A549 (cell line): ENCODE measurements around the gene BLTP2. TPM values are rescaled to one million over a fixed set of nuclear protein-coding genes. Genes with fewer than 3 reads are reported as not detected.

Experiments
- ATAC-seq, 2 experiments: fragments of 200-7000 bp in 1 of 2; fragments of >200 bp in 1 of 2; cut with Nextera tagmentation in 1 of 2; cut with Tn5 transposase in 1 of 2; 3 replicates each; pipeline versions ENCODE4 v1.8.0 to v1.9.1; 2018 to 2020; ENCODE audit warnings: mild to moderate bottlenecking in 1 of 2, moderate library complexity in 1 of 2
- CTCF ChIA-PET: fragments of 300-600 bp; sonication (Branson Sonifier 250); formaldehyde crosslinking; extraction: SDS; loops from one replicate; lab custom pipeline; 2021; ENCODE audit warnings: antibody characterized with exemption, inconsistent platforms; lab: Yijun Ruan, JAX
- POLR2A ChIA-PET: fragments of 350-600 bp; formaldehyde crosslinking; extraction: SDS; loops from one replicate; lab custom pipeline; 2021; ENCODE audit warnings: antibody characterized with exemption, inconsistent platforms; lab: Yijun Ruan, JAX
- DNase-seq, 2 experiments: peaks; one replicate each; pipeline versions ENCODE4 v3.0.0 to v3.0.0-alpha.2; 2011 to 2016; ENCODE audit warnings: low read depth in 1 of 2, low spot score in 1 of 2
- FAIRE-seq: peaks from 2 replicates; lab custom pipeline; 2011; peaks lifted over from hg19 to GRCh38; lab: Jason Lieb, UNC
- H3K27ac ChIP-seq, 2 experiments: fragments of >200 bp; sonication (Bioruptor Twin); formaldehyde crosslinking; 3 replicates each; pipeline ENCODE4 v1.5.1; 2016 to 2017
- H3K4me1 ChIP-seq: fragments of >200 bp; sonication (Bioruptor Twin); formaldehyde crosslinking; 3 replicates; pipeline ENCODE4 v1.6.1; 2016
- H3K4me2 ChIP-seq: fragments of >200 bp; sonication (Bioruptor Twin); formaldehyde crosslinking; 3 replicates; pipeline ENCODE4 v1.6.1; 2016
- H3K4me3 ChIP-seq: fragments of >200 bp; sonication (Bioruptor Twin); formaldehyde crosslinking; 3 replicates; pipeline ENCODE4 v1.5.1; 2016
- H3K9me3 ChIP-seq: fragments of >200 bp; sonication (Bioruptor Twin); formaldehyde crosslinking; 3 replicates; pipeline ENCODE4 v1.6.1; 2016
- BCL3 ChIP-seq: fragments of >200 bp; sonication (Bioruptor Twin); formaldehyde crosslinking; IDR thresholded peaks from 3 replicates; pipeline ENCODE4 v1.6.1; 2016
- CTCF ChIP-seq: fragments of >200 bp; sonication (Bioruptor Twin); formaldehyde crosslinking; IDR thresholded peaks from 3 replicates; pipeline ENCODE4 v1.5.1; 2016
- EHMT2 ChIP-seq: fragments of 200-600 bp; sonication (generic); IDR thresholded peaks from 2 replicates; pipeline ENCODE4 v1.6.1; 2016; ENCODE audit warnings: antibody characterized with exemption, low read depth, mild to moderate bottlenecking, moderate library complexity
- EP300 ChIP-seq, 2 experiments: fragments of >200 bp; sonication (Bioruptor Twin); formaldehyde crosslinking; IDR thresholded peaks; 2 replicates in 1 of 2; 3 replicates in 1 of 2; pipeline ENCODE4 v1.6.1; 2016 to 2017
- FOSB ChIP-seq: fragments of 250-450 bp; sonication (Bioruptor Pico); IDR thresholded peaks from 2 replicates; pipeline ENCODE4 v1.5.0; 2020; ENCODE audit warnings: mild to moderate bottlenecking, moderate library complexity
- FOSL2 ChIP-seq, 2 experiments: fragments of 450-650 bp in 1 of 2; fragments of >200 bp in 1 of 2; sonication (Bioruptor Twin) in 1 of 2; formaldehyde crosslinking; IDR thresholded peaks; 2 replicates each; pipeline versions ENCODE4 v1.5.0 to v1.6.1; 2016 to 2020; ENCODE audit warnings: mild to moderate bottlenecking in 1 of 2, moderate library complexity in 1 of 2
- HDAC2 ChIP-seq: fragments of 200-600 bp; sonication (generic); IDR thresholded peaks from 2 replicates; pipeline ENCODE4 v1.6.1; 2016
- HES2 ChIP-seq: fragments of >200 bp; sonication (Bioruptor Twin); formaldehyde crosslinking; IDR thresholded peaks from 2 replicates; pipeline ENCODE4 v1.6.1; 2016
- HEYL ChIP-seq: fragments of 250-450 bp; sonication (Bioruptor Pico); IDR thresholded peaks from 2 replicates; pipeline ENCODE4 v1.8.0; 2021; ENCODE audit warnings: mild to moderate bottlenecking, moderate library complexity
- HOXB13 ChIP-seq: fragments of 250-450 bp; sonication (Bioruptor Pico); IDR thresholded peaks from 2 replicates; pipeline ENCODE4 v1.5.0; 2020; ENCODE audit warnings: low read depth, mild to moderate bottlenecking, moderate library complexity
- HOXB5 ChIP-seq: fragments of 250-450 bp; sonication (Bioruptor Pico); IDR thresholded peaks from 2 replicates; pipeline ENCODE4 v1.5.0; 2020; ENCODE audit warnings: mild to moderate bottlenecking, moderate library complexity
- KDM1A ChIP-seq: fragments of 200-600 bp; sonication (generic); IDR thresholded peaks from 2 replicates; pipeline ENCODE4 v1.6.1; 2016; ENCODE audit warnings: low read depth, mild to moderate bottlenecking
- MAFK ChIP-seq: fragments of 450-650 bp; IDR thresholded peaks from 2 replicates; pipeline ENCODE4 v1.6.1; 2014; ENCODE audit not compliant: partially characterized antibody
- MAX ChIP-seq: IDR thresholded peaks from 2 replicates; pipeline ENCODE4 v1.6.1; 2012
- MAZ ChIP-seq: fragments of 150-350 bp; IDR thresholded peaks from 2 replicates; pipeline ENCODE4 v1.6.1; 2014; ENCODE audit warnings: antibody characterized with exemption, low read depth, low read length, borderline replicate concordance
- POLR2A ChIP-seq: IDR thresholded peaks from 2 replicates; pipeline ENCODE4 v1.6.1; 2012; ENCODE audit warnings: mild to moderate bottlenecking, low read length
- RAD21 ChIP-seq, 2 experiments: fragments of >200 bp in 1 of 2; sonication (Bioruptor Twin) in 1 of 2; formaldehyde crosslinking in 1 of 2; IDR thresholded peaks in 1 of 2; conservative IDR thresholded peaks in 1 of 2; 2 replicates in 1 of 2; 3 replicates in 1 of 2; pipeline ENCODE4 v1.6.1; 2012 to 2018; ENCODE audit warnings: inconsistent platforms in 1 of 2
- RARB ChIP-seq: fragments of 250-450 bp; sonication (Bioruptor Pico); IDR thresholded peaks from 2 replicates; pipeline ENCODE4 v1.8.0; 2021; ENCODE audit warnings: mild to moderate bottlenecking, moderate library complexity
- RCOR1 ChIP-seq: fragments of 150-350 bp; IDR thresholded peaks from 2 replicates; pipeline ENCODE4 v1.6.1; 2014; ENCODE audit warnings: antibody characterized with exemption, low read length, low read depth
- RFX5 ChIP-seq: fragments of 450-650 bp; IDR thresholded peaks from 2 replicates; pipeline ENCODE4 v1.7.1; 2014; ENCODE audit warnings: antibody characterized with exemption, mild to moderate bottlenecking, moderate library complexity
- SMC3 ChIP-seq: fragments of >200 bp; sonication (Bioruptor Twin); formaldehyde crosslinking; IDR thresholded peaks from 3 replicates; pipeline ENCODE4 v1.6.1; 2018; ENCODE audit warnings: inconsistent platforms
- ZNF302 ChIP-seq: fragments of 250-450 bp; sonication (Bioruptor Pico); IDR thresholded peaks from 2 replicates; pipeline ENCODE4 v1.9.0; 2021; ENCODE audit warnings: inconsistent platforms, mild to moderate bottlenecking, moderate library complexity
- WGBS: methylation state at CpG from one replicate; pipeline ENCODE4 v1.1.6; 2017; ENCODE audit errors: missing lambda C conversion rate; 5-methylcytosine and 5-hydroxymethylcytosine counted together
- polyA plus RNA-seq, 4 experiments: library from polyadenylated mRNA; depleted of rRNA in 3 of 4; stranded (reverse); fragments of >200 nt; fragmentation: RNase III in 1 of 4; extraction: RNeasy Plus Mini Kit Qiagen cat#74134 plus additional on column Dnase treatment in 1 of 4; gene quantifications; 2 replicates in 3 of 4; 3 replicates in 1 of 4; pipeline ENCODE4 v1.2.3, GENCODE V29; 2011 to 2017
- TF ChIP-seq, protein P1 (sequence below): fragments of 450-650 bp; IDR thresholded peaks from 2 replicates; pipeline ENCODE4 v1.6.1; 2014; ENCODE audit warnings: antibody characterized with exemption
- TF ChIP-seq, protein P2 (sequence below): fragments of 200-600 bp; sonication (generic); IDR thresholded peaks from 2 replicates; pipeline ENCODE4 v1.6.1; 2016; ENCODE audit warnings: antibody characterized with exemption, mild to moderate bottlenecking, moderate library complexity

Gene BLTP2
- polyA plus RNA-seq, 2 of the 4 experiments (the other 2 are of a cell fraction) = 81.1 to 150 TPM

GRCh38 chr17:28657756-28658155, 12.8 kb upstream of the BLTP2 start:
- TF ChIP-seq MAFK = no peak
- TF ChIP-seq, protein P1, sequence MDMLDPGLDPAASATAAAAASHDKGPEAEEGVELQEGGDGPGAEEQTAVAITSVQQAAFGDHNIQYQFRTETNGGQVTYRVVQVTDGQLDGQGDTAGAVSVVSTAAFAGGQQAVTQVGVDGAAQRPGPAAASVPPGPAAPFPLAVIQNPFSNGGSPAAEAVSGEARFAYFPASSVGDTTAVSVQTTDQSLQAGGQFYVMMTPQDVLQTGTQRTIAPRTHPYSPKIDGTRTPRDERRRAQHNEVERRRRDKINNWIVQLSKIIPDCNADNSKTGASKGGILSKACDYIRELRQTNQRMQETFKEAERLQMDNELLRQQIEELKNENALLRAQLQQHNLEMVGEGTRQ = no peak
- TF ChIP-seq HES2 = no peak
- TF ChIP-seq HOXB5 = no peak
- TF ChIP-seq MAX = no peak
- TF ChIP-seq HEYL (CRISPR knock-in tag) = no peak
- no peak for TF ChIP-seq RCOR1
- TF ChIP-seq BCL3 = no peak
- no peak for TF ChIP-seq KDM1A
- no peak for TF ChIP-seq RAD21 (conservative IDR thresholded peaks at IDR 0.05 in 1 of 2, IDR thresholded peaks at IDR 0.05 in 1 of 2)
- TF ChIP-seq HOXB13 (CRISPR knock-in tag) = no peak
- no peak for TF ChIP-seq SMC3
- TF ChIP-seq EHMT2 = no peak
- TF ChIP-seq, protein P2, sequence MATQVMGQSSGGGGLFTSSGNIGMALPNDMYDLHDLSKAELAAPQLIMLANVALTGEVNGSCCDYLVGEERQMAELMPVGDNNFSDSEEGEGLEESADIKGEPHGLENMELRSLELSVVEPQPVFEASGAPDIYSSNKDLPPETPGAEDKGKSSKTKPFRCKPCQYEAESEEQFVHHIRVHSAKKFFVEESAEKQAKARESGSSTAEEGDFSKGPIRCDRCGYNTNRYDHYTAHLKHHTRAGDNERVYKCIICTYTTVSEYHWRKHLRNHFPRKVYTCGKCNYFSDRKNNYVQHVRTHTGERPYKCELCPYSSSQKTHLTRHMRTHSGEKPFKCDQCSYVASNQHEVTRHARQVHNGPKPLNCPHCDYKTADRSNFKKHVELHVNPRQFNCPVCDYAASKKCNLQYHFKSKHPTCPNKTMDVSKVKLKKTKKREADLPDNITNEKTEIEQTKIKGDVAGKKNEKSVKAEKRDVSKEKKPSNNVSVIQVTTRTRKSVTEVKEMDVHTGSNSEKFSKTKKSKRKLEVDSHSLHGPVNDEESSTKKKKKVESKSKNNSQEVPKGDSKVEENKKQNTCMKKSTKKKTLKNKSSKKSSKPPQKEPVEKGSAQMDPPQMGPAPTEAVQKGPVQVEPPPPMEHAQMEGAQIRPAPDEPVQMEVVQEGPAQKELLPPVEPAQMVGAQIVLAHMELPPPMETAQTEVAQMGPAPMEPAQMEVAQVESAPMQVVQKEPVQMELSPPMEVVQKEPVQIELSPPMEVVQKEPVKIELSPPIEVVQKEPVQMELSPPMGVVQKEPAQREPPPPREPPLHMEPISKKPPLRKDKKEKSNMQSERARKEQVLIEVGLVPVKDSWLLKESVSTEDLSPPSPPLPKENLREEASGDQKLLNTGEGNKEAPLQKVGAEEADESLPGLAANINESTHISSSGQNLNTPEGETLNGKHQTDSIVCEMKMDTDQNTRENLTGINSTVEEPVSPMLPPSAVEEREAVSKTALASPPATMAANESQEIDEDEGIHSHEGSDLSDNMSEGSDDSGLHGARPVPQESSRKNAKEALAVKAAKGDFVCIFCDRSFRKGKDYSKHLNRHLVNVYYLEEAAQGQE = no peak
- no peak for TF ChIP-seq MAZ
- no peak for TF ChIP-seq RARB (CRISPR knock-in tag)
- WGBS = 64% methylated on average over 5 of the region's 5 CpGs
- Histone ChIP-seq H3K4me2 (no peak overlapping the region), H3K27ac (no peak overlapping the region), H3K4me1 (peaks cover 15% of the 10 kb centered on the region), H3K9me3 (no peaks in the 10 kb centered on the region), H3K4me3 (no peak overlapping the region)
- ChIA-PET CTCF (interaction anchor here (1.0 to 4.0 kb wide), 5 partner anchors 9 to 14 kb away, joined by 3 to 20 read pairs (median 4); partner anchors contain the start of gene BLTP2), POLR2A (interaction anchor here (0.9 to 2.4 kb wide), 2 partner anchors 13 to 62 kb away, joined by 3 to 6 read pairs; partner anchors contain the start of genes BLTP2 and RPL23A)
- DNase-seq (no peak), FAIRE-seq (no peak), ATAC-seq (no peak)

DNA sequence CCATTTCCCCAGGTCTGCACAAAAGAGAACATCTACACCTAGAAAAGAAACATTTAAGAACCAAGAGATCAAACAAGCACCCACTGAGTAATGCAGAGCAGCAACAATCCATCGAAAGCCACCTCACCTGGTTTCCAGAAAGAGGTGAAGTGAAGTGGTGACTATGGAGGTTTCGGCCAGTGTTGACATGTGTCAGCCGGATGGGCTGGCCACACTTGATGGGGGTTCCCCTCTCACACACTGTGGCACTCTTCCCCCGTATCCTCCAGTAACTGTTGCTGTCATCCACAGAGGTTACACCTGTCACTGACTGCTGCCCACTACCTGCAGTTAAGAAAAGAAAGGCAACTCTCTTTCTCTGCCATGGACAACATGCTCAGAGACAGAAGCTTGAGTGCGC, 10.2 kb upstream of the BLTP2 start:
- POLR2A ChIA-PET = no interaction called here
- no peak for TF ChIP-seq CTCF
- no peak for TF ChIP-seq HDAC2
- no peak for TF ChIP-seq ZNF302 (CRISPR knock-in tag)
- TF ChIP-seq EP300 (IDR thresholded peaks at IDR 0.05) = no peak
- TF ChIP-seq, protein P2 = no peak
- no peak for TF ChIP-seq FOSL2 (IDR thresholded peaks at IDR 0.05)
- TF ChIP-seq FOSL2 (CRISPR knock-in tag; IDR thresholded peaks at IDR 0.05) = no peak
- TF ChIP-seq FOSB (CRISPR knock-in tag) = no peak
- TF ChIP-seq RFX5 = no peak
- no peak for TF ChIP-seq POLR2A
- TF ChIP-seq, protein P1 = no peak

More for the DNA sequence above, 10.2 kb upstream of the BLTP2 start:
- H3K27ac ChIP-seq = no peak overlapping the region
- 94% methylated on average over 5 of the region's 5 CpGs for WGBS
- DNase-seq (no peak), FAIRE-seq (no peak), ATAC-seq (peak in 1 of 2 experiments; percentile 39; a peak in 3 of 6 replicates)
- H3K4me2 ChIP-seq = no peak overlapping the region
- peaks cover 6% of the 10 kb centered on the region; the same call in 2 of the 3 replicates for H3K4me1 ChIP-seq
- H3K4me3 ChIP-seq = no peak overlapping the region
- H3K9me3 ChIP-seq = no peaks in the 10 kb centered on the region
- CTCF ChIA-PET = interaction anchor here (0.8 to 4.0 kb wide), 4 partner anchors 8 to 20 kb away, joined by 4 to 20 read pairs (median 8); partner anchors contain the start of gene BLTP2
